Activated naive CD4-positive, alpha-beta T cell treated with anti-CD3 and anti-CD28 coated beads for 36 hours (primary cell): ENCODE measurements around the gene LITAFD. TPM values are rescaled to one million over a fixed set of nuclear protein-coding genes. Genes with fewer than 3 reads are reported as not detected.

Experiments
- CTCF ChIA-PET: fragments of 350-600 bp; sonication (Branson Sonifier 250); formaldehyde crosslinking; loops from one replicate; lab custom pipeline; 2021; ENCODE audit warnings: antibody characterized with exemption; lab: Charles Lee
- DNase-seq: peaks from one replicate; pipeline ENCODE4 v3.0.0-alpha.2; 2020
- H3K27ac Mint-ChIP-seq: one replicate; pipeline ENCODE4 v1.8.0; 2021; ENCODE audit warnings: mild to moderate bottlenecking, mixed read lengths
- H3K27me3 Mint-ChIP-seq: one replicate; pipeline ENCODE4 v1.8.0; 2021; ENCODE audit warnings: low read depth, mixed read lengths
- H3K36me3 Mint-ChIP-seq: one replicate; pipeline ENCODE4 v1.8.0; 2021; ENCODE audit warnings: low read depth, mixed read lengths
- H3K4me1 Mint-ChIP-seq: one replicate; pipeline ENCODE4 v1.8.0; 2021; ENCODE audit warnings: low read depth, mixed read lengths
- H3K4me3 Mint-ChIP-seq: one replicate; pipeline ENCODE4 v1.8.0; 2021; ENCODE audit warnings: mild to moderate bottlenecking, moderate library complexity, mixed read lengths
- H3K9me3 Mint-ChIP-seq: one replicate; pipeline ENCODE4 v1.8.0; 2021; ENCODE audit warnings: mixed read lengths
- intact Hi-C: fragments of 100-400 bp; cut with micrococcal nuclease; formaldehyde crosslinking; loops from one replicate; pipeline ENCODE4 v1.15.1; 2023
- total RNA-seq, 2 experiments: library from RNA; stranded (reverse); gene quantifications; one replicate each; pipeline ENCODE4 v1.2.3, GENCODE V29; 2021

Gene LITAFD
- total RNA-seq, 2 experiments from 2014 or later: not detected

- CTCF ChIA-PET: interaction anchor here (0.8 to 4.0 kb wide), 4 partner anchors 12 to 89 kb away, joined by 3 to 18 read pairs (median 6); no protein-coding TSS in a partner anchor
- Mint-ChIP-seq H3K27ac (peak overlapping the region; percentile 78), H3K9me3 (no peaks in the 10 kb centered on the region), H3K27me3 (no peaks in the 10 kb centered on the region), H3K36me3 (peaks cover 39% of the 10 kb centered on the region), H3K4me3 (no peak overlapping the region), H3K4me1 (peaks cover 47% of the 10 kb centered on the region)
- intact Hi-C loops: loop anchor here (2.0 kb wide), 1 partner anchor 17 kb away; no protein-coding TSS in a partner anchor
- no peak for DNase-seq
Measured at GRCh38 chr16:8919934-8920462, 37.8 kb downstream of the LITAFD start.

GRCh38 chr16:8920645-8921346 lies 38.6 kb downstream of the LITAFD start:
- DNase-seq: no peak
- Mint-ChIP-seq H3K4me3 (no peak overlapping the region), H3K27me3 (no peaks in the 10 kb centered on the region), H3K4me1 (peaks cover 53% of the 10 kb centered on the region), H3K36me3 (peaks cover 38% of the 10 kb centered on the region), H3K9me3 (no peaks in the 10 kb centered on the region), H3K27ac (peak overlapping the region; percentile 63)
- intact Hi-C loops: loop anchor here (1.0 to 2.0 kb wide), 3 partner anchors 16 to 171 kb away; partner anchors contain the start of gene HAPSTR1
- CTCF ChIA-PET: interaction anchor here (1.7 to 4.0 kb wide), 2 partner anchors 16 to 88 kb away, joined by 8 to 18 read pairs; no protein-coding TSS in a partner anchor

GRCh38 chr16:8921347-8921984 lies 39.3 kb downstream of the LITAFD start:
- H3K4me3 Mint-ChIP-seq: no peak overlapping the region
- H3K9me3 Mint-ChIP-seq: no peaks in the 10 kb centered on the region
- H3K4me1 Mint-ChIP-seq: peaks cover 52% of the 10 kb centered on the region
- no peak for DNase-seq
- H3K27ac Mint-ChIP-seq: peak overlapping the region; percentile 63
- intact Hi-C loops: loop anchor here (1.0 to 2.0 kb wide), 3 partner anchors 15 to 170 kb away; partner anchors contain the start of gene HAPSTR1
- H3K36me3 Mint-ChIP-seq: peaks cover 37% of the 10 kb centered on the region
- no peaks in the 10 kb centered on the region for H3K27me3 Mint-ChIP-seq
- CTCF ChIA-PET: interaction anchor here (0.6 to 4.0 kb wide), 3 partner anchors 15 to 88 kb away, joined by 3 to 18 read pairs (median 3); no protein-coding TSS in a partner anchor

- H3K4me1 Mint-ChIP-seq: peaks cover 58% of the 10 kb centered on the region
- no peak overlapping the region for H3K27ac Mint-ChIP-seq
- DNase-seq: no peak
- H3K4me3 Mint-ChIP-seq: no peak overlapping the region
- CTCF ChIA-PET: no interaction called here
- H3K27me3 Mint-ChIP-seq: no peaks in the 10 kb centered on the region
- no peaks in the 10 kb centered on the region for H3K9me3 Mint-ChIP-seq
- intact Hi-C loops: no loop called here
- peaks cover 44% of the 10 kb centered on the region for H3K36me3 Mint-ChIP-seq
Measured at GRCh38 chr16:8923199-8923598, 41.0 kb downstream of the LITAFD start.

GRCh38 chr16:8924214-8924613 lies 42.1 kb downstream of the LITAFD start:
- Mint-ChIP-seq H3K36me3 (peaks cover 48% of the 10 kb centered on the region), H3K4me3 (no peak overlapping the region), H3K27ac (peak overlapping the region; percentile 9), H3K9me3 (no peaks in the 10 kb centered on the region), H3K27me3 (no peaks in the 10 kb centered on the region), H3K4me1 (peaks cover 63% of the 10 kb centered on the region)
- DNase-seq: no peak
- CTCF ChIA-PET: interaction anchor here (1.5 kb wide), 1 partner anchor 12 kb away, joined by 7 read pairs; no protein-coding TSS in a partner anchor
- intact Hi-C loops: no loop called here

GRCh38 chr16:8925455-8925854 lies 43.3 kb downstream of the LITAFD start:
- no peak overlapping the region for H3K4me3 Mint-ChIP-seq
- DNase-seq: no peak
- intact Hi-C loops: no loop called here
- no peaks in the 10 kb centered on the region for H3K9me3 Mint-ChIP-seq
- CTCF ChIA-PET: interaction anchor here (0.6 to 1.3 kb wide), 2 partner anchors 11 to 289 kb away, joined by 3 to 5 read pairs; no protein-coding TSS in a partner anchor
- H3K36me3 Mint-ChIP-seq: peaks cover 42% of the 10 kb centered on the region
- peaks cover 56% of the 10 kb centered on the region for H3K4me1 Mint-ChIP-seq
- no peaks in the 10 kb centered on the region for H3K27me3 Mint-ChIP-seq
- no peak overlapping the region for H3K27ac Mint-ChIP-seq

- Mint-ChIP-seq H3K9me3 (no peaks in the 10 kb centered on the region), H3K27ac (no peak overlapping the region), H3K36me3 (peaks cover 33% of the 10 kb centered on the region), H3K4me1 (peaks cover 45% of the 10 kb centered on the region), H3K27me3 (no peaks in the 10 kb centered on the region), H3K4me3 (no peak overlapping the region)
- no peak for DNase-seq
- intact Hi-C loops: no loop called here
- CTCF ChIA-PET: interaction anchor here (1.3 kb wide), 1 partner anchor 10 kb away, joined by 5 read pairs; no protein-coding TSS in a partner anchor
Measured at GRCh38 chr16:8926827-8927226, 44.7 kb downstream of the LITAFD start.

- no peaks in the 10 kb centered on the region for H3K9me3 Mint-ChIP-seq
- CTCF ChIA-PET: interaction anchor here (1.2 to 1.6 kb wide), 2 partner anchors 8 to 80 kb away, joined by 4 to 7 read pairs; no protein-coding TSS in a partner anchor
- no peak overlapping the region for H3K27ac Mint-ChIP-seq
- H3K4me1 Mint-ChIP-seq: peaks cover 45% of the 10 kb centered on the region
- DNase-seq: peak; percentile 27
- intact Hi-C loops: no loop called here
- peaks cover 27% of the 10 kb centered on the region for H3K36me3 Mint-ChIP-seq
- no peaks in the 10 kb centered on the region for H3K27me3 Mint-ChIP-seq
- no peak overlapping the region for H3K4me3 Mint-ChIP-seq
Measured at GRCh38 chr16:8928467-8928957, 46.4 kb downstream of the LITAFD start.

GRCh38 chr16:8929086-8929748 lies 47.1 kb downstream of the LITAFD start:
- DNase-seq: no peak
- Mint-ChIP-seq H3K9me3 (no peaks in the 10 kb centered on the region), H3K27me3 (no peaks in the 10 kb centered on the region), H3K36me3 (peaks cover 27% of the 10 kb centered on the region), H3K4me1 (peaks cover 47% of the 10 kb centered on the region), H3K27ac (no peak overlapping the region), H3K4me3 (no peak overlapping the region)
- CTCF ChIA-PET: no interaction called here
- intact Hi-C loops: no loop called here

GRCh38 chr16:8931859-8932258 lies 49.7 kb downstream of the LITAFD start:
- Mint-ChIP-seq H3K36me3 (peaks cover 24% of the 10 kb centered on the region), H3K27ac (no peak overlapping the region), H3K9me3 (no peaks in the 10 kb centered on the region), H3K4me1 (peaks cover 60% of the 10 kb centered on the region), H3K27me3 (no peaks in the 10 kb centered on the region), H3K4me3 (no peak overlapping the region)
- DNase-seq: peak; percentile 68
- CTCF ChIA-PET: no interaction called here
- intact Hi-C loops: no loop called here

GRCh38 chr16:8934601-8935000 lies 52.5 kb downstream of the LITAFD start:
- H3K27ac Mint-ChIP-seq: peak overlapping the region; percentile 16
- CTCF ChIA-PET: interaction anchor here (0.7 to 3.7 kb wide), 5 partner anchors 17 to 201 kb away, joined by 3 to 14 read pairs (median 5); no protein-coding TSS in a partner anchor

More at GRCh38 chr16:8934601-8935000, 52.5 kb downstream of the LITAFD start:
- no peak for DNase-seq
- Mint-ChIP-seq H3K4me3 (no peak overlapping the region), H3K36me3 (peaks cover 3% of the 10 kb centered on the region), H3K4me1 (peaks cover 65% of the 10 kb centered on the region), H3K27me3 (no peaks in the 10 kb centered on the region), H3K9me3 (no peaks in the 10 kb centered on the region)
- intact Hi-C loops: no loop called here
